NAMALWA (cell line): ENCODE measurements around the gene NCS1.
"Not testable (repeated sequence)": the region's sequence is repeated elsewhere in the genome, so short reads cannot be mapped to it uniquely, and the experiment has no call there.

ENCODE experiments used
- DNase-seq: peaks from one replicate; pipeline ENCODE4 v3.0.0-alpha.2; 2015; ENCODE audit warnings: low spot score

NCS1 gene

GRCh38 chr9:130263601-130264413 lies 91.6 kb downstream of the NCS1 start:
- no peak for DNase-seq

- no peak for DNase-seq
Measured at GRCh38 chr9:130264414-130265350, 92.5 kb downstream of the NCS1 start.

GRCh38 chr9:130265431-130266235 lies 93.4 kb downstream of the NCS1 start, which contains the start of gene HMCN2:
Gene HMCN2, plus strand, starts transcription at chr9:130265760. Its CDS starts 119 bp downstream, at chr9:130265879.
- DNase-seq, result no peak

DNA sequence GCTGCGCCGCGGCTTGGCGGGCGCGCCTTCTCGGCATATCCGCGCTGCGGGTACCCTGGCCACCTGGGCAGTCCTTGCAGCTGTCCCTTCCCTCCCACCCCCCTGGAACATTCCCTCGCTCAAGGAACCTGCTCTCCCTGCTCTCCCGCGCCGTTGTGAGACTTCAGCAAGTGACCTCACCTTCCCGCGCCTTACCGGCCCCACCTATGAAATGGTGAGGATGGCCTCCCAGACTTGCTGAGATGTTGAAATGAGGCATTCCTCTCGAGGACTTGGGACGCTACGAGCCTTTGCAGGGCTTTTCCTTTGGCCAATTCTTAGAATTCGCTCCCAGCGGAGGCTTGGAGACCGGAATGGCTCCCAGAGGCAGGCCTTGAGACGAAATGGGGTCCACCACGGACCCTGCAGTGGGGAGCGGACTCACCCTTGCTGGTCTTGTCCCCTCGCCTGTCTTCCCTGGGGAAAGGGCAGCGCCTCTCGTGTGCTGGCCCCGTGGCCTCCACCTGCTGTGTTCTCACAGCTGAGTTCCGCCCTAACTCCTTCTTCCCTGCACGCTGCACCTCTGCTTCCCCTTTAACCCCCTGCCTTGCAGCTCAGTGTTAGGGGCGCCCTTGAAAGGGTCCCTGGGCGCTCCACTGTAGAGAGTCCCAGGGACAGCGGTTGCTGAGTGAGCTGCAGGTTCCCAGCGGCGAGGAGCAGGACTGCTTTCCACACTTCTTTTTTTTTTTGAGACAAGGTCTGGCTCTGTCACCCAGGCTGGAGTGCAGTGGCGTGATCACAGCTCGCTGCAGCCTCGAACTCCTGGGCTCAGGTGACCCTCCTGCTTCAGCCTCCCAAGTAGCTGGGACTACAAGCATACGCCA lies 94.3 kb downstream of the NCS1 start:
- DNase-seq, result no peak

GRCh38 chr9:130267930-130268329 lies 95.7 kb downstream of the NCS1 start:
- DNase-seq, result no peak

DNA sequence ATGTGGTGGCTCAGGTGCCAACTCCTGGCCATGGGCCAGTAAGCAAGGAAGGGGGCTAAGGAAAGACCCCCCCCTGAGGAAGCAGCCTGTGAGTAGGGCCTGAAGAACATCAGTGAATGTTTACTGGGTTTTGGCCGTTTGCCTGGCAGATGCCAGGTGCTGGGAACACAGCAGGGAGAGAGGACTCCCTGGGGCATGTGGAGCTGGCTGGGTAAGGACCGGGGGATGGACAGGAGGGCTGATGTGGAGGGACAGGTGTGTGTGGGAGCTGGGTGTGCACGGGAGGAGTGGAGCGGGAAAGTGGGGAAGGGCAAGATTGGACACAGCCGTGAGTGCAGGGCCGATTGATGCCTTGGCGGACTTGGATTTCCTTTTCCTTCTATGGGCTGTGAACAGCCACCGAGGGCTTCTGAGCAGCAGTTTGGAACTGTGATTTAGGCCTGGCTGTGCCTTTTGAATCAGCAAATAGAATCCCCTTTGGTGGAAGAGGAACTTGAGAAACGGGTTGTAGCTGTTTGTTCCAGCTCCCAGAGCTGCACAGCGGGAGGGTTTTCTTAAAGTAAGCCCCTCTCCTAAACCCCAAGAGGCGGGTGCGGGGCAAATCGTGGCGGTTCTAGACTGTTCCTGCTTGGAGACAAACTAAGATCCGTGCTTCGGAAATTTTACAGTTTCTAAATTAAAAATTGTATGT lies 96.5 kb downstream of the NCS1 start:
- no peak for DNase-seq

GRCh38 chr9:130271473-130271872 lies 99.3 kb downstream of the NCS1 start:
- DNase-seq, result no peak

- no peak for DNase-seq
Measured at GRCh38 chr9:130275156-130275555, 103.0 kb downstream of the NCS1 start.

DNA sequence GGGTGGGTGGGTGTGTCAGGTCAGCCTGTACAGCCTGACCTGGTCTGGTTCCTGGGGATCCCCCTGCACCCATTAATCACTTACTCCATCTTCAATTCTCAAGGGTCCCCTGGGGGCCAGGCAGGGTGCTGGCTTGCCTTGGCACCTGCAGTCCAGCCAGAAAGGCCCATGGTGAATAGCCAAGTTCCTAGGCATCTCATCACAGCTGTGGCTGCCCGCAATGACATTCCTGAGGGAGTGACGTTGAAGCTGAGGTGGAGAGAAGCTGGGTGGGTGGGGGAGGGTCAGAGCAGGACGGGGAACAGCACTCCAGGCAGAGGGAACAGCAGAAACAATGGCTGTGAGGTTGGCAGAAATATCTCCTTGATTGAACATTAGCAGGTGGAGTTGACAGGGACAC lies 103.9 kb downstream of the NCS1 start:
- DNase-seq, result no peak

DNA sequence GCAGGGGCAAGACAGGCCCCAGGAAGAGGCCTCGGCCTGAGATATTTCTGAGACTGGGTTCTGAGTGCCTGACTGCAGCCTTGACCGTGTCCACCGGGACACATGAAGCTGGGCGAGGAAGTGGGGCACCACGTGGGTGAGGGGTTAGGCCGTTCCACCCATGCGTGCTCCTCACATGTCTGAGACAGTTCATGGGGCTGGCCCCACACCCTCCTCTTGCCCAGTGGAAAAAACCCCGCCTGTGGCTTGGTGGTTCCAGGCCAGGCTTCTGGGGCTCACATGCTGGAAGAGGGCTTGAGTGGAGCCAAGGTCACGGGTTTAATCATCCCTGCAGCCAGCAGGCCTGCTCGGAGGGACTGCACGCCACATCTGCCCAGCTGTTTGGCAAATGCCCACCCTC lies 104.8 kb downstream of the NCS1 start:
- DNase-seq, result no peak

DNA sequence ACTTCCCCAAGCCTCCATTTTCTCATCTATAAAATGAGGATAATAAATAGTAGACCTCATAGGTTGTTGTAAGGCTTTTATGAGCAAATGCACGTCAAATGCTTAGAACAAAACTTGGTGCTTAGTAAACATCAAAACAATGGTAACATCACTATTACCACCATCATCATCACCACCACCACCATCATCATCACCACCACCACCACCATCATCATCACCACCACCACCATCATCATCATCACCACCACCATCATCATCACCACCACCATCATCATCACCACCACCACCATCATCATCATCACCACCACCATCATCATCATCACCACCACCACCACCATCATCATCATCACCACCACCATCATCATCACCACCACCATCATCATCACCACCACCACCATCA lies 105.3 kb downstream of the NCS1 start:
- not testable (repeated sequence) for DNase-seq

DNA sequence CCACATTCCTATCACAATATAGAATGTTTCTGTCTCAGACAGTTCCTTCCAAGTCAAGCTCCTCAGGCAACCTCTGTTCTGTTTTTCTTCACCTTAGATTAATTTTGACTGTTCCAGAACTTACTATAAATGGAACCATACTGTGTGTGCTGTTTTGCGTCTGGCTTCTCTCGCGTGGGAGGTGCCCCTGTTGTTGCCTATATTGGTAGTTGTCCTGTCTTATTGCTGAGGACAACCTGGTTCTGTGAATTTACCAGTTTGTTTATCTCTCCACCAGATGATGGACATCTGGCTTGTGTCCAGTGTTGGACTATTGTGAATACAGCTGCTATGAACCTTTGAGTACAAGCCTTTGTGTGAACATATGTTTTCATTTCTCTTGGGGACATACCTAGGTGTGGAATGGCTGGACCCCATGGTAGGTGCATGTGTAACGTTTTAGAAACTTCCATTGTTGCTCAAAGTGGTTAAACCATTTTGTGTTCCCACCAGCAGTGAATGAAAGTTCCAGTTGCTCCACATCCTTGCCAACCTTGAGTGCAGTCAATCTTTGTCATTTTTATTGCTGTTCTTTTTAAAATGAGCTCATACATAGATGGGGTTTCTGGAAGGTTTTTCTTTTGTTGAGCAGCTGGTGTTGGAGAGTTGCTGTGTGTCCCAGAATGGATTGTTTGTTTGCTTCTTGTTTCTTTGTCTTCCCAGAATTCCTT lies 111.5 kb downstream of the NCS1 start:
- no peak for DNase-seq

GRCh38 chr9:130284249-130284625 lies 112.0 kb downstream of the NCS1 start:
- DNase-seq, result no peak

DNA sequence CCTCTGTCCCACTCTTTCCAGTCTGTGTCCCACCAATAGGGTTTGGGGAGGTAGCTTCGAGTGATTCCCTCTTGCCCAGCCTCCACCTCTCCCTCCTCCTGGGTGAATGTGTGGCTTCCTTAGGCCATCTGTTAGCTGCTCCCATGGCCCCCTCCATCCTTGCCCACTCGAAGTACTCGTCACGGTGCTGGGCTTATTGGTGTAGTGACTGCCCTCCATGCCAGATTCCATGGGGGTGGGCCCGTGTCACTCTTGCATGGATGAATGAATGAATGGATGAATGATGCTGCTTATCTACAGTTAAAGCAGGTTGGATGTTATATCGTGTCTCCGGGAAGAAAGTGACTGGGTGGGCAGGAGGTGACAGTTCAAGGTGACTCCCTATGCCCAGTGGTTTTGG lies 112.5 kb downstream of the NCS1 start:
- DNase-seq, result no peak

DNA sequence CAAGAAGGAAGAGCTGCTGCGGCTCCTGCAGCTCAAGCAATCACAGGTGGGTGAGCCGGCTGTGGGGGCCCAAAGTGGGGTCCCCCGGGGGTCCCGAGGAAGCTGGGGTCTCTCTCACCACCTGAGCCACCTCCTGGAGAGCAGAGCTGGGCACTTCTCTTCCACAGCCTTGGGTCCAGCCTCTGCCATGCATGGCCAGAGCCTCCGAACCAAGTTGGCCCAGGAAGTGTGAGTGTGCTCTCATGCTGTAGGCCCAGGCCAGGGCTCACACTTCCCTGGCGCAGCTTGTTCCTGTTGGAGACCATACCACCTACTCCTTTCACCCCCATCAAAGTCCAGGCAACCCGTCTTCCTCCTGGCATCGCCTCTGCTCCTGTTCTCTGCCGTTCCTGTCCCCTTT lies 113.1 kb downstream of the NCS1 start:
- no peak for DNase-seq

- no peak for DNase-seq
Measured at GRCh38 chr9:130286072-130286770, 114.0 kb downstream of the NCS1 start.
